DOHH2 (cell line): ENCODE data around the gene APBA2.

ENCODE experiments used
- H3F3A ChIP-seq: fragments of 200-600 bp; sonication (generic), shearing (Covaris generic); 2 replicates; pipeline ENCODE4 v1.6.0; 2016; ENCODE audit warnings: antibody characterized with exemption, mild to moderate bottlenecking; ENCODE audit not compliant: control insufficient read depth, insufficient read depth
- H3K27ac ChIP-seq: fragments of 200-600 bp; sonication (generic); 2 replicates; pipeline ENCODE4 v1.5.1; 2014; ENCODE audit warnings: low read depth, mild to moderate bottlenecking, low read length, moderate library complexity
- H3K27me3 ChIP-seq: fragments of 200-600 bp; sonication (generic); 2 replicates; pipeline ENCODE4 v1.6.1; 2014; ENCODE audit warnings: mild to moderate bottlenecking, low read length, mixed read lengths; ENCODE audit not compliant: control insufficient read depth
- H3K36me3 ChIP-seq: fragments of 200-600 bp; sonication (generic); 2 replicates; pipeline ENCODE4 v1.6.1; 2014; ENCODE audit warnings: mild to moderate bottlenecking, low read length, moderate library complexity, mixed read lengths; ENCODE audit not compliant: control insufficient read depth
- H3K4me1 ChIP-seq: fragments of 200-600 bp; sonication (generic); 2 replicates; pipeline ENCODE4 v1.6.1; 2014; ENCODE audit warnings: mild to moderate bottlenecking, low read length, mixed read lengths; ENCODE audit not compliant: control insufficient read depth
- H3K4me2 ChIP-seq: fragments of 200-600 bp; sonication (generic); 2 replicates; pipeline ENCODE4 v1.6.0; 2014; ENCODE audit warnings: mild to moderate bottlenecking, low read length, moderate library complexity
- H3K4me3 ChIP-seq: fragments of 200-600 bp; sonication (generic); 2 replicates; pipeline ENCODE4 v1.5.1; 2014; ENCODE audit warnings: mild to moderate bottlenecking, low read length, mixed read lengths
- H3K79me2 ChIP-seq: fragments of 200-600 bp; sonication (generic); 2 replicates; pipeline ENCODE4 v1.6.1; 2014; ENCODE audit warnings: mild to moderate bottlenecking, low read length, mixed read lengths; ENCODE audit not compliant: control insufficient read depth
- H3K9me2 ChIP-seq: fragments of 200-600 bp; sonication (generic); replicated peaks from 2 replicates; pipeline ENCODE4 v1.6.1; 2014; ENCODE audit warnings: mild to moderate bottlenecking, low read length, mixed read lengths; ENCODE audit not compliant: control insufficient read depth
- H3K9me3 ChIP-seq: fragments of 200-600 bp; sonication (generic); 2 replicates; pipeline ENCODE4 v1.6.1; 2014; ENCODE audit warnings: antibody characterized with exemption, low read length, mixed read lengths; ENCODE audit not compliant: control insufficient read depth, insufficient read depth
- H4K20me1 ChIP-seq: fragments of 200-600 bp; sonication (generic); 2 replicates; pipeline ENCODE4 v1.6.0; 2014; ENCODE audit warnings: low read depth, mild to moderate bottlenecking, antibody characterized with exemption, low read length, moderate library complexity; ENCODE audit not compliant: control insufficient read depth, insufficient read depth
- CTCF ChIP-seq: fragments of 200-600 bp; sonication (generic); IDR thresholded peaks from one replicate; pipeline ENCODE4 v1.5.1; 2014; ENCODE audit warnings: antibody characterized with exemption, mild to moderate bottlenecking, low read depth, low read length; ENCODE audit not compliant: poor library complexity, severe bottlenecking
- EZH2phosphoT487 ChIP-seq: fragments of 200-600 bp; sonication (generic); IDR thresholded peaks from 2 replicates; pipeline ENCODE4 v1.6.1; 2017; ENCODE audit warnings: borderline replicate concordance, mild to moderate bottlenecking, antibody characterized with exemption, low read length, moderate library complexity, mixed read lengths

The APBA2 gene

GRCh38 chr15:28890711-28891495, 5.1 kb downstream of the APBA2 start:
- H4K20me1 ChIP-seq, result no peaks in the 10 kb centered on the region
- H3K9me3 ChIP-seq, result no peaks in the 10 kb centered on the region
- H3K9me2 ChIP-seq, result no peaks in the 10 kb centered on the region
- H3K4me3 ChIP-seq, result no peak overlapping the region
- no peaks in the 10 kb centered on the region for H3K36me3 ChIP-seq
- TF ChIP-seq EZH2phosphoT487 (no peak), CTCF (no peak)
- no peaks in the 10 kb centered on the region for H3K79me2 ChIP-seq
- no peaks in the 10 kb centered on the region for H3F3A ChIP-seq
- H3K4me2 ChIP-seq, result no peak overlapping the region
- H3K4me1 ChIP-seq, result no peaks in the 10 kb centered on the region
- H3K27me3 ChIP-seq, result no peaks in the 10 kb centered on the region
- no peak overlapping the region for H3K27ac ChIP-seq

DNA sequence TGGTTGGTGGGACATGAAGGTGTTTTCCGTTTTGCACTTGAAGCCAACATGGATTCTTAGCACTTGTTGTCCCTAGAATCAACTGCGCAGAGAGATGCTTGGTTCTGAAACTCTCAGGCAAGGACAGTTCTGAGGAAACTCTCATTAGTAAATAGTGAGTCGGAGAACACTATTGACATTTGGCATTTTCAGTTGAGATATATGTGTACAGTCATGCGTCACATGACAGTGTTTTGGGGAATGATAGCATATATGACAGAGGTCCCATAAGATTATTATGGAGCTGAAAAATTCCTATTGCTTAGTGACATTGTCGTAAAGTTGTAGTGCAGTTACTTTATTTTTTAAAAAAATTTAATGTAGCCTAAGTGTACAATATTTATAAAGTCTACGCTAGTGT, 5.8 kb downstream of the APBA2 start:
- Histone ChIP-seq H3K4me2 (no peak overlapping the region), H3K27me3 (no peaks in the 10 kb centered on the region), H3K4me3 (no peak overlapping the region), H4K20me1 (no peaks in the 10 kb centered on the region), H3K79me2 (no peaks in the 10 kb centered on the region), H3K9me2 (no peaks in the 10 kb centered on the region), H3K4me1 (no peaks in the 10 kb centered on the region), H3F3A (no peaks in the 10 kb centered on the region), H3K27ac (no peak overlapping the region), H3K9me3 (no peaks in the 10 kb centered on the region), H3K36me3 (no peaks in the 10 kb centered on the region)
- no peak for TF ChIP-seq CTCF
- TF ChIP-seq EZH2phosphoT487, result no peak

DNA sequence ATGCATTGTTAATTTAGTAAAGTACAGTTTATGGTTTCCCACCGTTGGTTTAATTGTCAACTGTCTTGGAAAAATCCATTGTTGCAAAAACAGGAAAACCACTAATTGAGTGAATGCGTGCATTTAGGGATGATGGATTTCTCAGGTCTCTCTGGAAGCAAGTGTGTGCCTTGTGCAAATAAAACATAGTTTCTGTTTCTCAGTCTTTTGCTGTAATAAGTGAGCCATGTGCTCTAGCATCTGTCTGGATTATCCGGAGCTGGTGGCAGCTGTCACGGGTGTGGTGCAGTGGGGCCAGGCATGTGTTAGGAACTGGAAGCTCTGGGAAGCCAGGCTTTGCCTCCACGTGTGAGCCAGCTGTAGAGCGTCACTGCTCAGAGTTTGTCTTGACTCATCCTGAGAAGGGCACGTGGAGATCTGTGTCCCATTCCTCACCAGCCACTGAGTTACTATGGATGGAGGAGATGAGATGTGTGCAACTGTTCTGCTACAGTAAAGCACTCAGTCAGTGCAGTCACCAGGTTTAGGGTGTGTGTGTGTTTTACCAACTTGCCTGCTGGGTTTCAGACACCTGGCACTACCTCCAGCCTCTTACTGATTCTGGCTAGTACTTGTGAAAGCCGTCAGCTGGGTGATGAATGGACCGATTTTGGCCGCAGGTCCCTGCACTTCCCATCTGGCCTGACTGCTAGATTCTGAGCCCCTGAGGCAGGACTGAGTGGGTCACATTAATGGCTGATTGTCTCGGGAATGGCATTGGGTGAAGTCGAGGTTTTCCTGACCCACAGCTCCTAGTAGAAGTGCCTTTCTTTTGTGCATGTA, 7.2 kb downstream of the APBA2 start:
- Histone ChIP-seq H3K4me1 (no peaks in the 10 kb centered on the region), H3K9me3 (no peaks in the 10 kb centered on the region), H3K27ac (no peak overlapping the region), H3K4me3 (no peak overlapping the region), H3K9me2 (no peaks in the 10 kb centered on the region), H3K36me3 (no peaks in the 10 kb centered on the region), H3K4me2 (no peak overlapping the region), H4K20me1 (no peaks in the 10 kb centered on the region), H3K27me3 (no peaks in the 10 kb centered on the region), H3F3A (no peaks in the 10 kb centered on the region), H3K79me2 (no peaks in the 10 kb centered on the region)
- no peak for TF ChIP-seq CTCF
- TF ChIP-seq EZH2phosphoT487, result no peak
